Measurements from ENCODE around the gene SPEG.
A peak's percentile ranks its signal among the peaks of the same experiment; 100 is the strongest.

The SPEG gene

GRCh38 chr2:219457784-219458369, 23.2 kb downstream of the SPEG start:
- Histone ChIP-seq H4K8ac (ENCODE audit: low read depth, low read length) (no peak overlapping the region), H2AFZ (ENCODE audit: low read length) (no peak overlapping the region), H2BK120ac (ENCODE audit: low read depth, low read length) (no peak overlapping the region), H3K4me2 (ENCODE audit: insufficient read depth, low read length, poor library complexity, severe bottlenecking) (no peak overlapping the region), H2BK12ac (ENCODE audit: low read length) (no peak overlapping the region), H3K23ac (ENCODE audit: low read depth, low read length, poor library complexity) (no peak overlapping the region), H3K14ac (ENCODE audit: low read length) (no peak overlapping the region), H3K4ac (ENCODE audit: low read length) (no peak overlapping the region), H3K9ac (ENCODE audit: low read depth, low read length, poor library complexity) (no peak overlapping the region), H4K91ac (ENCODE audit: low read depth, low read length, poor library complexity) (no peak overlapping the region), H3K4me1 (ENCODE audit: control insufficient read depth in 2 of 2, insufficient read depth in 1 of 2, low read depth in 1 of 2, low read length in 2 of 2) (peaks cover 34 to 40% of the 10 kb centered on the region in 2 donors), H3K27ac (replicated peaks; ENCODE audit: low read length) (no peak overlapping the region), H3K79me1 (ENCODE audit: low read depth, low read length) (no peaks in the 10 kb centered on the region), H3K9me3 (replicated peaks in 1 of 2; ENCODE audit: control insufficient read depth in 2 of 2, insufficient read depth in 1 of 2, low read depth in 1 of 2, low read length in 2 of 2) (no peaks in the 10 kb centered on the region), H3K36me3 (replicated peaks in 1 of 2; ENCODE audit: control insufficient read depth in 2 of 2, insufficient read depth in 2 of 2, low read length in 2 of 2) (no peaks in the 10 kb centered on the region), H3K27me3 (ENCODE audit: control insufficient read depth in 3 of 3, insufficient read depth in 3 of 3, low read depth in 1 of 3, low read length in 3 of 3) (no peaks in the 10 kb centered on the region), H3K4me3 (ENCODE audit: low read length in 2 of 2) (no peak overlapping the region), H2BK15ac (ENCODE audit: low read length) (no peak overlapping the region), H2AK5ac (ENCODE audit: low read depth, low read length) (no peak overlapping the region), H3K18ac (ENCODE audit: low read length) (no peak overlapping the region), H2BK5ac (ENCODE audit: low read length) (no peak overlapping the region)
- DNase-seq (ENCODE audit: low spot score), result no peak
- no CpG with 5 or more reads among the region's 5 CpGs for WGBS, 2 donors (ENCODE audit: extremely low coverage in 2 of 2, insufficient read length in 2 of 2, insufficient replicate concordance in 1 of 2)

- no peaks in the 10 kb centered on the region for H3K9me3 ChIP-seq (replicated peaks in 1 of 2; ENCODE audit: control insufficient read depth in 2 of 2, insufficient read depth in 1 of 2, low read depth in 1 of 2, low read length in 2 of 2)
- no peak overlapping the region for H2BK15ac ChIP-seq (ENCODE audit: low read length)
- no peak overlapping the region for H2BK120ac ChIP-seq (ENCODE audit: low read depth, low read length)
- H3K14ac ChIP-seq (ENCODE audit: low read length), result no peak overlapping the region
- no peaks in the 10 kb centered on the region for H3K36me3 ChIP-seq (replicated peaks in 1 of 2; ENCODE audit: control insufficient read depth in 2 of 2, insufficient read depth in 2 of 2, low read length in 2 of 2)
- H3K9ac ChIP-seq (ENCODE audit: low read depth, low read length, poor library complexity), result no peak overlapping the region
- H3K4me1 ChIP-seq (ENCODE audit: control insufficient read depth in 2 of 2, insufficient read depth in 1 of 2, low read depth in 1 of 2, low read length in 2 of 2), result peaks cover 26 to 32% of the 10 kb centered on the region in 2 donors
- no peak overlapping the region for H3K4ac ChIP-seq (ENCODE audit: low read length)
- H4K8ac ChIP-seq (ENCODE audit: low read depth, low read length), result no peak overlapping the region
- DNase-seq (ENCODE audit: low spot score), result no peak
- no peak overlapping the region for H2AFZ ChIP-seq (ENCODE audit: low read length)
- H3K27me3 ChIP-seq (ENCODE audit: control insufficient read depth in 3 of 3, insufficient read depth in 3 of 3, low read depth in 1 of 3, low read length in 3 of 3), result no peaks in the 10 kb centered on the region
- peak overlapping the region; percentile 24 for H2AK5ac ChIP-seq (ENCODE audit: low read depth, low read length)
- H3K18ac ChIP-seq (ENCODE audit: low read length), result no peak overlapping the region
- no peak overlapping the region for H3K27ac ChIP-seq (replicated peaks; ENCODE audit: low read length)
- H2BK5ac ChIP-seq (ENCODE audit: low read length), result peak overlapping the region; percentile 14
- WGBS, 2 donors (ENCODE audit: extremely low coverage in 2 of 2, insufficient read length in 2 of 2, insufficient replicate concordance in 1 of 2), result no CpG with 5 or more reads among the region's 8 CpGs
- H3K4me3 ChIP-seq (ENCODE audit: low read length in 2 of 2), result no peak overlapping the region
- H3K23ac ChIP-seq (ENCODE audit: low read depth, low read length, poor library complexity), result no peak overlapping the region
- no peaks in the 10 kb centered on the region for H3K79me1 ChIP-seq (ENCODE audit: low read depth, low read length)
- no peak overlapping the region for H4K91ac ChIP-seq (ENCODE audit: low read depth, low read length, poor library complexity)
- no peak overlapping the region for H3K4me2 ChIP-seq (ENCODE audit: insufficient read depth, low read length, poor library complexity, severe bottlenecking)
- no peak overlapping the region for H2BK12ac ChIP-seq (ENCODE audit: low read length)
Measured at GRCh38 chr2:219458996-219459395, 24.4 kb downstream of the SPEG start.

- H3K27ac ChIP-seq (replicated peaks; ENCODE audit: low read length), result no peak overlapping the region
Measured at GRCh38 chr2:219459460-219460311, 25.0 kb downstream of the SPEG start.

GRCh38 chr2:219460424-219460926, 25.8 kb downstream of the SPEG start:
- Histone ChIP-seq H3K23ac (ENCODE audit: low read depth, low read length, poor library complexity) (peak overlapping the region; percentile 94), H2AFZ (ENCODE audit: low read length) (peak overlapping the region; percentile 81), H3K9ac (ENCODE audit: low read depth, low read length, poor library complexity) (peak overlapping the region; percentile 83), H3K4me1 (ENCODE audit: control insufficient read depth in 2 of 2, insufficient read depth in 1 of 2, low read depth in 1 of 2, low read length in 2 of 2) (peaks cover 24 to 27% of the 10 kb centered on the region in 2 donors), H2BK12ac (ENCODE audit: low read length) (peak overlapping the region; percentile 87), H2BK15ac (ENCODE audit: low read length) (peak overlapping the region; percentile 91), H2BK5ac (ENCODE audit: low read length) (peak overlapping the region; percentile 19), H4K8ac (ENCODE audit: low read depth, low read length) (peak overlapping the region; percentile 89), H3K14ac (ENCODE audit: low read length) (peak overlapping the region; percentile 72), H2AK5ac (ENCODE audit: low read depth, low read length) (peak overlapping the region; percentile 66), H3K27ac (replicated peaks; ENCODE audit: low read length) (peak overlapping the region; percentile 12), H3K36me3 (replicated peaks in 1 of 2; ENCODE audit: control insufficient read depth in 2 of 2, insufficient read depth in 2 of 2, low read length in 2 of 2) (no peaks in the 10 kb centered on the region), H3K9me3 (replicated peaks in 1 of 2; ENCODE audit: control insufficient read depth in 2 of 2, insufficient read depth in 1 of 2, low read depth in 1 of 2, low read length in 2 of 2) (no peaks in the 10 kb centered on the region), H3K4me2 (ENCODE audit: insufficient read depth, low read length, poor library complexity, severe bottlenecking) (peak overlapping the region; percentile 44), H3K4ac (ENCODE audit: low read length) (no peak overlapping the region), H3K4me3 (ENCODE audit: low read length in 2 of 2) (no peak overlapping the region), H3K18ac (ENCODE audit: low read length) (peak overlapping the region; percentile 92), H3K27me3 (ENCODE audit: control insufficient read depth in 3 of 3, insufficient read depth in 3 of 3, low read depth in 1 of 3, low read length in 3 of 3) (no peaks in the 10 kb centered on the region), H2BK120ac (ENCODE audit: low read depth, low read length) (no peak overlapping the region), H4K91ac (ENCODE audit: low read depth, low read length, poor library complexity) (no peak overlapping the region), H3K79me1 (ENCODE audit: low read depth, low read length) (no peaks in the 10 kb centered on the region)
- peak; percentile 59 for DNase-seq (ENCODE audit: low spot score)
- no CpG with 5 or more reads among the region's 18 CpGs for WGBS, 2 donors (ENCODE audit: extremely low coverage in 2 of 2, insufficient read length in 2 of 2, insufficient replicate concordance in 1 of 2)

More at GRCh38 chr2:219459460-219460311, 25.0 kb downstream of the SPEG start:
- no CpG with 5 or more reads among the region's 14 CpGs for WGBS, 2 donors (ENCODE audit: extremely low coverage in 2 of 2, insufficient read length in 2 of 2, insufficient replicate concordance in 1 of 2)
- DNase-seq (ENCODE audit: low spot score), result peak; percentile 64
- H3K4me1 ChIP-seq (ENCODE audit: control insufficient read depth in 2 of 2, insufficient read depth in 1 of 2, low read depth in 1 of 2, low read length in 2 of 2), result peaks cover 24 to 27% of the 10 kb centered on the region in 2 donors
- no peaks in the 10 kb centered on the region for H3K9me3 ChIP-seq (replicated peaks in 1 of 2; ENCODE audit: control insufficient read depth in 2 of 2, insufficient read depth in 1 of 2, low read depth in 1 of 2, low read length in 2 of 2)
- peak overlapping the region; percentile 72 for H3K14ac ChIP-seq (ENCODE audit: low read length)
- H2AK5ac ChIP-seq (ENCODE audit: low read depth, low read length), result peak overlapping the region; percentile 33
- H3K27me3 ChIP-seq (ENCODE audit: control insufficient read depth in 3 of 3, insufficient read depth in 3 of 3, low read depth in 1 of 3, low read length in 3 of 3), result no peaks in the 10 kb centered on the region
- peak overlapping the region; percentile 42 for H2BK120ac ChIP-seq (ENCODE audit: low read depth, low read length)
- no peak overlapping the region for H2BK12ac ChIP-seq (ENCODE audit: low read length)
- no peaks in the 10 kb centered on the region for H3K36me3 ChIP-seq (replicated peaks in 1 of 2; ENCODE audit: control insufficient read depth in 2 of 2, insufficient read depth in 2 of 2, low read length in 2 of 2)
- H2BK15ac ChIP-seq (ENCODE audit: low read length), result peak overlapping the region; percentile 71
- peak overlapping the region; percentile 14 for H2BK5ac ChIP-seq (ENCODE audit: low read length)
- peak overlapping the region; percentile 88 for H3K18ac ChIP-seq (ENCODE audit: low read length)
- no peak overlapping the region for H3K4me2 ChIP-seq (ENCODE audit: insufficient read depth, low read length, poor library complexity, severe bottlenecking)
- peak overlapping the region; percentile 71 for H3K4ac ChIP-seq (ENCODE audit: low read length)
- H3K79me1 ChIP-seq (ENCODE audit: low read depth, low read length), result no peaks in the 10 kb centered on the region
- peak overlapping the region; percentile 81 for H2AFZ ChIP-seq (ENCODE audit: low read length)
- no peak overlapping the region for H3K4me3 ChIP-seq (ENCODE audit: low read length in 2 of 2)
- H4K91ac ChIP-seq (ENCODE audit: low read depth, low read length, poor library complexity), result no peak overlapping the region
- no peak overlapping the region for H4K8ac ChIP-seq (ENCODE audit: low read depth, low read length)
- H3K9ac ChIP-seq (ENCODE audit: low read depth, low read length, poor library complexity), result peak overlapping the region; percentile 57
- peak overlapping the region; percentile 90 for H3K23ac ChIP-seq (ENCODE audit: low read depth, low read length, poor library complexity)
